Gastroesophageal sphincter (tissue), 3 donors: ENCODE results near the gene FBXO42.

Experiments
- CTCF ChIP-seq, 4 experiments: fragments of 200-600 bp in 2 of 4; fragments of 450-650 bp in 2 of 4; sonication (generic) in 1 of 4; IDR thresholded peaks; one replicate each; pipeline ENCODE4 v1.5.1; 2017 to 2019; ENCODE audit warnings: antibody characterized with exemption in 4 of 4, mild to moderate bottlenecking in 2 of 4, moderate library complexity in 2 of 4
- EP300 ChIP-seq: sonication (generic); formaldehyde crosslinking; IDR thresholded peaks from one replicate; pipeline ENCODE4 v1.6.1; 2017; ENCODE audit warnings: antibody characterized with exemption, mild to moderate bottlenecking
- POLR2A ChIP-seq, 2 donors: fragments of 450-650 bp; IDR thresholded peaks; one replicate each; pipeline ENCODE4 v1.6.1; 2017; ENCODE audit warnings: antibody characterized with exemption in 2 of 2, mild to moderate bottlenecking in 2 of 2, moderate library complexity in 1 of 2
- POLR2AphosphoS5 ChIP-seq: sonication (generic); formaldehyde crosslinking; IDR thresholded peaks from one replicate; pipeline ENCODE4 v1.6.1; 2017; ENCODE audit warnings: antibody characterized with exemption

- TF ChIP-seq CTCF (IDR thresholded peaks at IDR 0.05) (no peak), POLR2A (IDR thresholded peaks at IDR 0.05) (no peak), EP300 (no peak), POLR2AphosphoS5 (no peak)
Measured at GRCh38 chr1:16254263-16254928, 97.9 kb downstream of the FBXO42 start.
